Effector CD8-positive, alpha-beta T cell (primary cell): ENCODE measurements around the gene CHIA.

Source experiments
- DNase-seq: peaks from one replicate; lab custom pipeline; 2025; lab: John Stamatoyannopoulos, UW
- total RNA-seq, 4 experiments: gene quantifications; one replicate each; lab custom pipeline; 2026; lab: John Stamatoyannopoulos, UW

The CHIA gene
- 0 to 0.36 (median 0.04) reads per million in 4 experiments for total RNA-seq

DNA sequence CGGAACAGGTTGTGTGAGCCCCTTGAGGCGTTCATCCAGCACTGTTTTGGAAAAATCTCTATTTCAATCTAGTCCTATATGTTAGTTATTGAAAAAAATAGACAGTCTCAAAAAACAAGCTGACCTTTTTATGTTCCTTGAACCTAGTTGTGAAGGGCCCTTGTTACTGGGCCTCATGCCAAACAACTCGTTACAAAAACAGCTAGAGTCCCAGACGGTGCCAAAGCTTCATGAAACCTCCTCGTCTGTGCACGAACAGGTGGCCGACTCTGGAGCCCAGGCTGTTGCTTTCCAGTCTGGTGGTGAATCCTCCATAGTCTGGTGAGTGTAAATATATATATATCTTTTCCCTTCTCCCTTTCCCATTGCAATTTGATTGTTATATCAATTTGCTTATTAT, at the start of gene CHIA:
CHIA (plus strand) TSS at position 222 of the 400 bp plus-strand sequence. CDS start 19,617 bp downstream, outside the sequence.
- no peak for DNase-seq

DNA sequence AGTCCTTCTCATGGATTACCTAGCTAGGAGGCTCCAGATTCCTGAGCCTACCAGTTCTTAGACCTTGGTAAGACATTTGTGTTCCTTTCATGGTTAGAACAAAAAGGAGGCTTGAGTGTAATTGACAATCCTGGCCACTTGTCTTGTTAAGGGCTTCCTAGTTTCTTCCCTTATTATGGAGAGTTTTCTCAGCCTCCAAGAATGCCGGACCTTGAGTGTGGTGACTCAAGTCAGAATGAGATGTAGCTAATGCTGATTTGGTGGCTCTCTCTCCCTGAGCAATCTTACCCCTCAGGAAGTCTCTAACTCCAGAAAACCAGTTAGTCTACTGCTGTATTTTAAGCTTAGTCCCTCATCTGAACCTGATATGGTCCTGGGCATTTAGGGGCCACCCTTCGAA, 48.9 kb upstream of the CHIA start:
- no peak for DNase-seq

DNA sequence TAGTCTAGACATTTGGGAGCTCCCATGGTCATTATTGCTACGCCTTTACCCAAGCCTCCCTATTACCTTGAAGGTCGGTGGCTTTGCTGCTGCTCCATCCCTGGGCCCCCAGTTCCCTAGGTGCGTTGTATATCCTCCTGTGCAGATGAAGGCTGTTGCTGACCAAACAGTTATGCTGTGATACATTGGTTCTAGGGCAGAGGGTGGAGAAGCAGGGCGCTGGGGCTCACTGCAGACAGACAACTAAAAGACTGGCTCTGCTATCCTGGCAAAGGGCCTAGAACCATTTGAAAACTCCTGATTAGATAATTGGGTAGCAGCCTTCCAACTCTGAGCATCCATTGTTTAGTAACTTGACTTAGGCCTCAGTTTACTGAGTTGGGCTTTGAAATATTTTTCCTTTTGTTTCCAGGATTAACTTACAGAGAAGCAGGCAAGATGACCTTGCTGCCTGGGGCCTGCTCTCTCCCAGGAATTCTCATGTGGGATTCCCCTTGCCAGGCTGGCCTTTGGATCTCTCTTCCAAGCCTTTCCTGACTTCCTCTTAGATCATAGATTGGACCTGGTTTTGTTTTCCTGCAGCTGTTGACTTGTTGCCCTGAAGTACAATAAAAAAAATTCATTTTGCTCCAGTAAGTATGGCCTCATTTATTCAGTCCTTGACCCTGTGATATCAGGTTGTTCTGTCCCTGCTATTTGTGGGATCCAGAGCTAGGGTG, 47.7 kb upstream of the CHIA start:
- no peak for DNase-seq

DNA sequence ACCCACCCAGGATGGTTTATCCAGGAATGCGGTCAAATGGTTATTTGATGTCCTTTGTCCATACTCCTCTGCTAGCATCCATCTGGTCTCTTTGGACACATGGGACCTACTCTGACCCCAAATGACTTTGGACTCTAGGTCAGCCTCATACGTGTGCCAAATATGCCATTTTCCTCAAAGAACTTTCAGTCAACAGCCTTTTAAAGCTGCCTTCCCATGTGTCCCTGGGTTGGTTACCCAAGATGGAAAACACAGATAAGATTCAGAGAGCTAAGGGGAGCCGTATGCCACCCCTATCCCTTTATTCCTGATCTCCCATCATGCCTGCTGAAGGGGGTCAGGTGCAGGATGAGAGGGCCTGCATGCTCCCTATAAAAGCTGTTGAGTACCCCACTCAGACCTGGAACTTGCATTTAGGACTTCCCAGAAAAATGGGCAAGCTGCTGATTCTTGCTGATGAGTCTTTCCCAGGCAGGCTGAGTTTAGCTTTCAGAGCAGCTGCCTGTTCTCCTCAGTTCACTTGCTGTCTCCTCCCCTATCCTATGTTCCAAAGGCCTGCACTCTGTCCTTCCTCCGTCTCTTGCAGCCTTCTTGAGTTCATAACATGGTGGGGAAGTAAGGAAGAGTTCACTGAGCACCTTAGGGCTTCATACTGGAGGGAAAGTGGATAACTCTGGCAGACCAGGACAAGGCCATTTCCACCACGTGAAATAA, 43.4 kb upstream of the CHIA start:
- no peak for DNase-seq

DNA sequence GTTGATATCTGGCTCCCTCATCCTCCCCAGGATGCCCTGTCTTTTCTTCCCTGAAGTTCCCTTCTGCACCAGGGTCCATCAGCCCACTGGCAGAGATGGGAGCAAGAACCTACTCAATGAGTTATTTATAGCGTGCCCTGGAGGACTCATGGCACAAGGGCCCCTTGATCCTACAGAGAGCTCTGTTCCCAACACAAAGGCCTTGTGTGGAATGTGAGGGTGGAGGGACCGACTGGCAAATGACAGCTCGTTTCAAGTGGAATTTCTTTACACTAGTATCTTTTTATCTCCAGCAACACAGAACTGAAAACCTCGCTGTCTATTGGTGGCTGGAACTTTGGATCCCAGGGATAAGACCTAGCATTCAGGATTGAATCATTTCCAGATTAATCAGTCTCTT, 40.7 kb upstream of the CHIA start:
- DNase-seq, result no peak

DNA sequence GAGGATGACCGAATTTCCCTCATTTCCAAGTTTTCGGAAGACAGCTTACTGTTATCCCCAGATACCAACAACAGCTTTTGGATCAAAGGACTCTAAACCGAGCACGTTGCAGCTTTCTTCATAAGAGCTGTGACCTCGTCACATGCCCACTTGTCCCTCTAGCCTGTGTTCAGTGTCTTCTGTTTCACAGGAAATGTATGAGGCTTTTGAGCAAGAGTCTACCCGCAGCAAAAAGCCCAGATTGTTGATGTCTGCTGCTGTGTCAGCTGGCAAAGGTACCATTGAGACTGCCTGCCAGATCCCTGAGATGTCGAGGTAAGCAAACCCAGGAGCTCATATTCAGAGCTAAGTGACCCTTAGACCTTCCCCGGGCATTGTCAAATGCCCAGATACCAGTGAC, 39.1 kb upstream of the CHIA start:
- DNase-seq, result no peak

DNA sequence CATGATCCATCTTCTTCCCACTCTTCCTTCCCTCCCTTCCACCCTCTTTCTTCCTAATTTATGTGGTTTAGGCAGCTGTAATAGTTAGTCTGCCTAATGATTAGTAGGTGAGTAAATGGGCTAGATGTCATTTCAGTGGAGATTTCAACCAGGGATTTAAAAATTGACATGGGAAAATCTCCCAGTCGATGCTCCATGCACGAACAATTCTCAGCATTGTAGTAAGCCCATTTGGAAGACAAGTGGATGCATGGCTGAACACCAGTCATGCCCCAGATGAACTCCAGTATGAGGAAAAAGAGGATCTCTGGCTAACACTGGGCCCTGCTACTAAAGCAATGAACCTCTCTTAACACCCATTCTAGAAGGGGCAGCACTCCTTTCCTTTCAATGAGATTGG, 37.9 kb upstream of the CHIA start:
- no peak for DNase-seq

DNA sequence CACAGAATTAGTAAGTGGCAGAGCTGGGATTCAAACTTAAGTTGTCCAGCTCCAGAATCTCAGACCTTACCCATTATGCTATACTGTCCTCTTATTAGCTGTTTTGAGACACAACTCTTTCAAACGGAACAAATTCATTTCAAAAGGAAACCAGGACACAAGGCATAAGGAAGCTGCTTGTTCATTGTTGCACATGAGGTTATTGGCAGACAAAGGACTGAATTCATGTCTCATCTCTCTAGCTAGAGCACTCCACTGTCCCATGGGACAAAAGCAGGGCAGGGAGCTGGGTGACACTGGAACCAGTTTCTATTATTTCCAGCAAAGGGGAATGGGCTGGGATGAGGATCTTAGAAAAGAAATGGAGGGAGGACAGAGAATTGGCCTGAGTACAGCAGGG, 36.8 kb upstream of the CHIA start:
- DNase-seq, result no peak

DNA sequence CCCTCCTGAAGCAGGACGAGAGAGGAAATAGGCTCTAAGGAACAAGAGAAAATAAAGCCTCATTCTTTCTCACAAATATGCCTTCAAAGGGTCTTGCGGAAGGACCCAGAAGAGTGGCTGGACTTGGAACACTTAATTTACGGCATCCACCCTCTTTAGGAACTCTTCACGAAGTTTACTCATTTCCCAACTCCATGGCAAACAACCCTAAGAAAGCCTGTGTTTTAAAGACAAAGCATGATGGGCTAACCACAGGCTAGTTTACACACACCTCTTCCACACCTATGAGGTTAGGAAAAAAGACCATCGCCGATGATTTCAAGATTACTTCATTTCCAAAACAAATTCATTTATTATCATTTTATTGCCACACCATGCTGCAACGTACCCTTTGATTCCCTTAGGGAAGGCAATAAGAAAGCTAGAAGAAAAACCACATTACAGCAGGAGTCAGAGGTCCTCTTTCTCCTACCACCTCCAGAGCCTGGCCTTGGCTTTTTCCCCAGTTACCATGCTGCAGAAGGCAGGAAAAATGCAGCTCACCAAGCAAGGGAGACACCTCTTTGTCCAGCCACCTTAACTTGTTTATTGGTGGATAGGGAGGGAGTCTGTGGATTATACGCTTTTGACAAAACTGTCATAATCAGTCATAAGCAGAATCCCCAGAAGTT, 33.5 kb upstream of the CHIA start:
- no peak for DNase-seq

DNA sequence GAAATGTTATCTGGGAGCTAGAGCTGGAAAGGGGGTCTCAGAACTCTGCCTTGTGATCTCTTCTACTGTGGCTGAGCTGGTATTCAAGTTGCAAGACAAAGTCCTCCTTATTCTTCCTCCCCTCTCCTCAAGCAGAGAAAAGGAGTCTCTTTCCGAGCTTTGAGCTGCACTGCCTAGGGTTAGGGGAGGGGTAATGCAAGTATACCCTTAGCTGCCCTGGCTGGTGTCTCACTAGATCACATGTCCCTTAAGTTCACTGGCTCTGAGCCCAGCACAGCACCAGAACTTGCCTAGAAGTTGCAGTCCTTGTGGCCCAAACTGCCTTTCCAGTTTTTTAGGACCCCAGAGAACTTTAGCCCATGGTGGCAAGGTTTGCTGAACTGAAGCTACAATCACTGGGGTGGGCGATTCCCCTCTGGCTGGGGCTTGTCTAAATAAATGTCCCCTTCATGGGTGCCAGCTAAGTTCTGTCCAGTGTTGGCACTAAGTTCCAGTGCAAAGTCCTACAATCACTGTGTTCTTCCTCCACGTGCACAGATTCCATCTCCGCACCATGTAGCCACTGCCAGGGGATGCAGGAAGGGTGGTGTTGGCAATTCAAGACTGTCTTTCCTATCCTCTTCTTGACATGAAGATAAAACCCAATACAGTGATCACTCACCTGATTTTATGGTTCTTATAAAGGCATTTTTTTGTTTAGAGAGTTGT, 22.7 kb upstream of the CHIA start:
- no peak for DNase-seq

DNA sequence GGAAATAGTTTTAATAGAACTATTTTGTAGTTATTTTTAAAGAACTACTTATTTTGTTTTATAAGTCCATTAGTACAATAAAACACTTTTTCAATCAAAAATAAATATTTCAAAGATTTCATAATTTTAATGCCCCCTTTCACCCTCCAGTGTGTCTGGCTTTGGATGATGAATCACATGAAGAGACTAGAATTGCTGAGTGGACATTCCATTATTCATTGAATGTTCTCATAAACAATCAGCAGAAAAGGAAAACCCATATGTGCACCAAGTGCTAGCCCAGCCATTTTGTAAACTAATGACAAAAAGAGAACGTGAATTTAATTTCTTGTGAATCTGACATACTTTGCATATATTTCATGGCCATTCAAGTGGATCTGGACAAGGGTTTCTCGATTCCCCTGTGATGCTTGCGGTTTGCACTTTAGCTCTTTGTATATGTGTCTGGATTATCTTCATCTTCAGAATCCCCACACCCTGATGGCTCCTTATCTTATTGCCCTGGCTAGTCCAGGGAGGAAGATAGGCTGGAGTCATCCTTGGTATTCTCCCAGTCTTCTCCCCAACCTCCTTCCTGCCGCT, 20.7 kb upstream of the CHIA start:
- DNase-seq, result no peak

DNA sequence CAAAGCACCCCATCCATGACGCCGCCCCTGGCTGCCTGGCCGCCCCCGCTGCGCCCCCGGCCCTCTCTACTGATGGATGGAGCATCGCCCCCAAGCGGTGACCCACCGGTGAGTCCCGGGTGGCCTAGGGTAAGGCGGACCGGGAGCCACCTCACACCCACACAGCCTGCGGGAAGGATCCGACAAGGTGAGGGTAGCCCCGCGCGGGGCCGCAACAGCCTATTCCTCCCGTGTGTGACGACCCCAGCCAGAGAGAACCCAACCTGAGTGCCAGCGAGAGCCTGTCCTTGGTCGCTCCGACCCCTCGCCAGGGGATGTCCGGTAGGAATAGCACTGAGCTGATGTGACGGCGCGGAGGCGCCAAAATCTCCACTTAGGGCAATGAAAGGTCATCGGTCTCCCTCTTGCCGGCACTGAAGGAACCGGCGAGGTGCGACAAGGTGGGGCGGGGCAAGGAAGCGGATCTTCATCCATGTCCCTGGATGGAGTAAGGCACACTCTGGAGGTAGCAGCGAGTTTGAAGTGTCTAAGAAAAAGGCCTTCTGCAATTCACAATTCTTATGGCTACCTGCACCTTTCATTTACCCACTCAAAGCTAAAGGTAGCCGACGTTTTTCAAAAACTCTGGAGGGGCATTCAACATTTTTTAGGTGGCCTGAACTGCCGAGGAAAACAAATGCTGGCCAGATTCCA, 19.7 kb upstream of the CHIA start:
- no peak for DNase-seq

DNA sequence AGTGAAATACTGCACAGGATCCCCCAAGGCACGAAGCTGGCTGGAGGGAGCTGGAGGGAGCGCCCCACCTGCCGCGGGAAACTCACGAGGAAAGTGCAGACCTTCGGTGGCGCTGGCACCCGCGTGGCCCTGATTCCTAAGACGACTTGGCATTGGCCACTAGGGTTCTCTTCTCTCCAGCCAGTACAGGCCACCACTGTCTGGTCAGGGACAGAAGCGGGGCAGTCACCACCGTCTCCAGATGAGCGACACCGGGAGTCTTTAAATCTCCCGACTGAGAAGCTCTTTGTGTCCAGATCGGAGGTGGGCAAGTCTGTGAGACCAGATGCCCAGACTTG, 19.2 kb upstream of the CHIA start:
- DNase-seq, result no peak

DNA sequence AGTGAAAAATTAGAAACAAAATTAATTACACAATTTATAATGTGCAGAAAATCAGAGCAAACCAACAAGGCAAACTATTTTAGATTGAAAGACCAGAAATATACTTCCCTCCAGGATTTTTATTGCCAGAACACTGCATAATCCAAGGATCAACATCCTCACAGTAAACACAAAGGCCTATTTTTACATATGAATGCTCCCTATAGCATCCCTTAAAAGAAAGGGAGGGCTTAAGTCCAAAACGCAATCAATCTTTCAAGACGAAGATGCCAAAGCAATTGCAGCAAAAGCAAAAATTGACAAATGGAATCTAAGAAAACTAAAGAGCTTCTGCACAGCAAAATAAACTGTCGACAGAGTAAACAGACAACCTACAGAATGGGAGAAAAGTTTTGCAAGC, 18.6 kb upstream of the CHIA start:
- DNase-seq, result no peak

DNA sequence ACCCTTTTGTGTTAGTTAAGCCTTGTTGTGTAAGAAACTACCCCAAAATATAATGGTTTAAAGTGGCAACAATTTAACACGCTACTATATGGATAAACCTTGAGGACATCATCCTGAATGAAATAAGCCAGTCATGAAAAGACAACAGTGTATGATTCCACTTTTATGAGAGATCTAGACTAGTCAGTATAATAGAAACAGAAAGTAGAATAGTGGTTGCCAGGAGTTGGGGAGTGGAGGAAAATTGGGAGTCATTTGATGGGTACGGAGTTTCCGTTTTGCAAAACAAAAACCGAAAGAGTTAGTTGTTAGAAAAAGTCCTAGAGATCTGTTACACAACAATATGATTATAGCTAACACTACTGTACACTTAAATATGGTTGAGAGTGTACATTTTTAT, 16.0 kb upstream of the CHIA start:
- no peak for DNase-seq

DNA sequence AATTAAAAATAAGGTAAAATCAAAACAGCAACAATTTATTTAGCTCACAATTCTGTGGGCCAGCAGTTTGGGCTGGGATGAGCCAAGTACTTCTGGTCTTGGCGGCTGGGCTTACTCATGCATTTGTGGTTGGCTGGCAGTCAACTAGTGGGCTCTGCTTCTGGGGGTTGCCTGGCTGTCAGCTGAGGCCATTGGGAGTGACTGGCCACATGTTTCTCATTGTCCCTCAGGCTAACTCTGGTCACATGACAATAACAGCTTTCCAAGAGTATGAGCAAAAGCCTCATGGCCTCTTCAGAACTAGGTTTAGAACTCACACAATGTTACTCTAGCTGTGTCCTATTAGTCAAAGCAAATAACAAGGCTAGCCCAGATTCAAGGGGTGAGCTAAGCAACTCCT, 15.6 kb upstream of the CHIA start:
- DNase-seq, result no peak

DNA sequence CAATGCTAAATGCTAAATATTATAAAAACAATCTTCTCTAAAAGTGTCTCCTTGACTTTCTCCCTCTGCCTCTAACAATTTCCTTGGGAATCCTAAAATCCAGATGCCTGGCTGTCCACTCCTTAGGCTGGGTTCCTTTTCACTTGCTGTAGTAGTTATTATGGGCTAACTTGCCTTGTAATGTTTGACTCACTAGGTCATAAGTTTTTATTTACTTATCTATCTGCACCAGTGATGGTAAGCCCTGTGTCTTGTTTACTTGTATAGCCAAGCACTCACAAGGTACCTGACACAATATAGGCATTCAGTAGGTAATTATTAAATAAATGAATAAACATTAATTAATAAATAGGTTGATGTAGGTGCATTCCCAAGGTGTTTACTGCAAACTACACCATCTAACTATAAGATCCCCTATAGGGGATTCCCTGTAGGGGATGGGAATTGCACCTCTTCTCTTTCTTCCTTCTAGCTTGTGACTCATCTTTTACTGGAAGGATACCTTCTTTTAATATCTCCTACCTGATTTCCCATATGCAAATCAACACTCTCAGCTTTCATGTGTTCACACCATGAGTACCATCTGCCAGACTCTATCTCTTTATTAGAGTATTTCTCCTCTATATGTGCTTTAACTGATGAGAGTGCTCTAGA, 14.7 kb upstream of the CHIA start:
- no peak for DNase-seq

DNA sequence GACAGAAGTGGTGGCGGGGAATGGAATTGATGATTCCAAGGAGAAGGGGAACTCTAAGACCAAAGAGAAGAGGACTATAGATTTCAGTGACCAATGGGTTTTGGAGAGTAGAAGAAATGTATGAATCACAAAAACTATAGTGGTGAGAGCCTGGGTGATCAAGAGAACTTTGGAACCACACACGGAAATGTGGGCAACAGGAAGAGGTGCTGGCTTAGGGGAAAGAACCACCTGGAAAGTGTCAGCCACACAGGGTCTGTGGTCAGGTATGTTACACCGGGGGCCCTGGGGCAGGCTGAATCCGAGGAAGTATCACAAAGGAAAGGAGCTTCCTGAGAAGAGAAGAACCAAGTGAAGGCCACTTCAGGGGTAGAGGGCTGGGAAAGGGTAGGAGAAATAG, 11.5 kb upstream of the CHIA start:
- DNase-seq, result no peak

DNA sequence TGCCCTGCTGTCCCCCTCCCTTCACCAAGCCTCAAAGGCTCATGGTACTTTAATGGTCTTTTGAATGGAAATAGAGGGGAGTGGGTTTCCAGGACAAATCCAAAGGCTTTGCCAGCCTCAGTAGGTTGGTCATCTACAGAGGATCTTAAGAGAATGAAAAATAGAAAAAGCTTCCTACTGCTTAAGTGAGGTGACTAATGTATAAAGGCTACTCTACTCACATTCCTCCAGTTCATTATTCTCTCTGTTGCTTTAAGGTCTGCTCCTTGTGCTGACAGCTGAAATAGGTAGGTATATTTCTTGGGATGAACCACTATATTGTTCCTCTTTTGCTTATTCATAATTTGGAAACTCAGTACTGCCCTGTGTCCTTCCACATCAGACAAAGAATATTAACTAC, 10.4 kb upstream of the CHIA start:
- no peak for DNase-seq

DNA sequence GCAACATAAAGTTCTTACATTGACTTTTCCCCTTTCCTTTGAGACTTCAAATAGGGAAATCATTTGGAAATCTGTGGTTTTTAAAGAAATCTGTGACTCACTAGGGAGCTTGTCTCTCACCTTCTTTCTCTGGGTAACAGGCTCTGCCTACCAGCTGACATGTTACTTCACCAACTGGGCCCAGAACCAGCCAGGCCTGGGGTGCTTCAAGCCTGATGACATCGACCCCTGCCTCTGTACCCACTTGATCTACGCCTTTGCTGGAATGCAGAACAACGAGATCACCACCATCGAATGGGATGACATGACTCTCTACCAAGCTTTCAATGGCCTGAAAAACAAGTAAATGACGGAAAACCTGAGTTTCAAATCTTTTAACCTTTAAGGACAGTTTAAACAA, 9.2 kb upstream of the CHIA start:
- DNase-seq, result no peak

DNA sequence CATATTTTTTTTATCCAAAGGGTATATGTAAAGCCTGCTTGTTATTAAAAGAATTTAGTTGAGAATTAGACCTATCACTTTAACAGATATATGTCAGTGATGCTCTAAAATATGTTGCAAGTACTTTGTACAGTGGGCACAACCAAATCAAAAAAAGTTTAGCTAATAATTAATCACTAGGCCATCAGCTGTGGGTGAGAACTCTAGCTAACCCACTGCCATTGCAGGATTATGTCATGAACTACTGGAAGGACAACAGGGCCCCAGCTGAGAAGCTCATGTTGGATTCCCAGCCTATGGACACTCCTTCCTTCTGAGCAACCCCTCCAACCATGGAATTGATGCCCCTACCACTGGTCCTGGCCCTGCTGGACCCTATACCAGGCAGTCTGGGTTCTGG, 6.8 kb upstream of the CHIA start:
- DNase-seq, result no peak
